ENCODE data around the gene FNDC10.
"Not testable (repeated sequence)": the region's sequence is repeated elsewhere in the genome, so short reads cannot be mapped to it uniquely, and the experiment has no call there.

The FNDC10 gene

DNA sequence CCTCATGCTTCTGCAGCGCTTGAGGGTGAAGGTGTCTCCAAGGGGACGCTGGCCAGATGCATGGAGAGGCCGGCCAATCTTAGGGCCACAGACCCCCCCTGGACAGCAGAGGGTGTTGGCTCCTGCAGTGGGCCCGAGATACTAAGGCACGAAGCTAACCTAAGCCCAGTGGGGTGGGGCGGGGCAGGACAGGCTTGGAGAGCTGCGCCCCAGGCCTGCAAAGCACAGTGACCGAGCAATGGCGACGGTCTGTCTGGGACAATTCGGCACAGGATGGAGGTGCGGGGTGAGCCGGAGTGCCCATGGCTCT, 1.3 kb downstream of the FNDC10 start:
- no peak for DNase-seq

GRCh38 chr1:1598051-1598719, 1.8 kb downstream of the FNDC10 start:
- no peak for DNase-seq

DNA sequence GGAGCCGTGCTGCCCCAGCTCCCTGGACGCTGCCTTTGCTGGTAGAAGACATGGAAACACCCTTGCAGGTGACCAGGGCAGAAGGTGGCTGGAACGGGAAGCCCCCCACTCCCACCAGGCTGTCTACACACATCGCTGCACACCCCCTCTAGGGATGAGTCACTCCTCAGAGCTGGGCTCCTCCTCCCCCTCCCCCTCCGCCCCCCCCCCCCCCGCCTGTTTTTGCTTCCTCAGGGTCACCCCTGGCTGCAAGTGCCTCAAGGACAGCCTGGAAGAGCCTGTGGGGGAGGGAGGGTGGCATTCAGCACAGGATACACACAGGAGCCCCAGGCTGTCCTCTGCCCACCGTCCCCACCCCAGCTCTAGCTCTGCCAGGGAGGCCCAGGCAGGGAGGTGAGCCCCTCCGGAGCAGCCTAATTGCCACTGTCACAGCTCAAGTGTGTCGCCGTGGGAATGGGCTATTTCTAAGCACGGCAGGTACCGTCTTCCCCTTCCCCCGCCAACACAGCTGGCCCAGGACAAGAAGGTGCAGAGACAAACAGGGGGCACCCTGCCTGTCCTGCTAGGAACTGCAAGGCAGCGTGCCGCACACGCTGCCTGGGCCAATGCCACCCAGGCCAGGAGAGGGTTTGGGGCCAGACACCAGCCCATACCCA, 2.5 kb downstream of the FNDC10 start:
- no peak for DNase-seq

DNA sequence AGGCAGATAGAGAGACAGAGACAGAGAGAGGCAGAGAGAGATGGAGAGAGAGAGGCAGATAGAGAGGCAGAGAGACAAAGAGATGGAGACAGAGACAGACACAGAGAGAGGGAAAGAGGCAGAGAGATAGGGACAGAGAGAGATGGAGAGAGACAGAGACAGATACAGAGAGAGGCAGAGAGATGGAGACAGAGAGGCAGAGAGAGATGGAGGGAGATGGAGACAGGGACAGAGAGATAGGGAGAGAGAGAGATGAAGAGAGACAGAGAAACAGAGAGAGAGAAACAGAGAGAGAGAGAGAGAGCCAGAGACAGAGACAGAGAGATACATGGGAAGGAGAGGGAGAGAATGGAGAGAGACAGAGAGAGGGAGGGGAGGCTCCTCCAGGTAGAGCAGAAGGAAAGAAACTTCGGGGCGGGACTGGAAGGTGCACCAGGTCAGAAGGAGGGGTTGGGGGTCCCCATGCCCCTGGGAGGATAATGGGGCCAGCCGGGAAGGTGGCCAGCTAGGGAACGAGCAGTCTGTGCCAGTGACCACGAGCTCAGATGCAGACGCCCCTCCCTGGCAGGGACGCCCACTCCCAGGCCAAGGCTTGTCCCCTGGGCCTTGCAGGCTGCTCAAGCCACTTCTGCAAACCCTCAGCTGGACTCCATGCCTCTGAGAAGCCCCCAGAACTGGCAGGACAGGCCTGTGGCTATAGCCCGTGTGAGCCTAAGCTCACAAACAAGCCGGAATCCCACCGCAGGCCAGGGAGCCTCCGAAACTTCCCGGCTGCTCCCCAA, 3.3 kb downstream of the FNDC10 start:
- no peak for DNase-seq

DNA sequence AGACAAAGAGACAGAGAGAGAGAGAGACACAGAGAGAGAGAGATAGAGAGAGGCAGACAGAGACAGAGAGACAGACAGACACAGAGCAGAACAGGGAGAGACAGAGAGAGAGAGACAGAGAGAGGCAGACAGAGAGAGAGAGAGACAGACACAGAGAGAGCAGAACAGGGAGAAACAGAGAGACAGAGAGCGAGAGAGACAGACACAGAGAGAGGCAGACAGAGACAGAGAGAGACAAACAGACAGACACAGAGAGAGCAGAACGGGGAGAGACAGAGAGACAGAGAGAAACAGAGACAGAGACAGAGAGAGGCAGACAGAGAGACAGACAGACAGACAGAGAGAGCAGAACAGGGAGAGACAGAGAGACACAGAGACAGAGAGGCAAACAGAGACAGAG, 4.6 kb downstream of the FNDC10 start:
- not testable (repeated sequence) for DNase-seq

GRCh38 chr1:1594602-1595260, 5.2 kb downstream of the FNDC10 start:
- DNase-seq: no peak

DNA sequence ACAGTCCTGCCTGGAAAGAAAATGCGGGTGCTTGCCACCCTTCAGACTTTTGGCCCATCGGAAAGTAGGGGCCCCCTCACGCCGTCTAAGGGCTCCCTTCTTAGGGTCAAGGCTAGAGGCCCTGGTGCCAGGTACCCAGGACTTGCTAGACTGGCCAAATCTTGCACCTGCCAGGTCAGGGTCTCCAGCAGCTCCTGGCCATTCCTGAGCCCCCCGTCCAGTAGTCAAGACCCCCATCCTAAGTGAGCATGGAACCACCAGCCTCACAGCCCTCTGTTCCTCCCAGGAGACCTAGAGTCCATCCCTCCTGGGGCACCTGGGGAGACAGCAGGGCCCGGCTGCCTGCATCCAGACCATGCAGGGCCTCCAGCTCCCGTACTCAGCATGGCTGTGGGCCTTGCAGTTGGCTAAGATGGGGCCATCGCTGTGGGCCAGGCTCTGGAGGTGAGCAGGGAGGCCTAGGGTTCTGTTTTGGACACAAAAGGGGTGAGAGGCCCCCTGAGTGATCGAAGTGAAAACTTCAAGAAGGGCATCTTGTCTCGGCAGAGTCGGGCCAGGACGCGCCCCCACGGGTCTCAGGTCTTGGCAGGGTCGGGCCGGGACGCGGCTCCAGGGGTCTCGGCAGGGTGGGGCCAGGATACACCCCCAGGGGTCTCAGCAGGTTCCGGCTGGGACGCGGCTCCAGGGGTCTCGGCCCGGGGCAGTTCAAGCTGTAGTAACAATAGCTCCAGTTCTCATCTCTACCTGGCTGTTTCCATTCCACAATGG, 5.9 kb downstream of the FNDC10 start:
- no peak for DNase-seq

DNA sequence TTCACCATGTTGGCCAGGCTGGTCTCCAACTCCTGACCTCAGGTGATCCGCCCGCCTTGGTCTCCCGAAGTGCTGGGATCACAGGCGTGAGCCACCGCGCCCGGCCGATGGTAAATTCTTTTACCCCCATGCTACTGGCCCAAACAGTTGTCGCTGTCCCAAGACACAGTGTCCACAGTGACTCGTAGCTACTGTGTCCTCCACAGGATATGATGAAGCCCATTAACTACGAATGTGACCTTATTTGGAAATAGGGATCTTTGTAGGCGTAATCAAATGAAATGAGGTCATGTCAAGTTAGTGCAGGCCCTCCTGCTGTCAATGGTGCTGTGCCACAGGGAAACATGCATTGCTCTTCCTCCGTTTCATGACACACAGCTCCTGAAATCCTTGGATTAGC, 8.5 kb downstream of the FNDC10 start:
- no peak for DNase-seq

GRCh38 chr1:1583347-1584010, 16.5 kb downstream of the FNDC10 start:
- DNase-seq: no peak

- DNase-seq: no peak
Measured at GRCh38 chr1:1582585-1583346, 17.2 kb downstream of the FNDC10 start.

- no peak for DNase-seq
Measured at GRCh38 chr1:1578371-1578940, 21.5 kb downstream of the FNDC10 start.

DNA sequence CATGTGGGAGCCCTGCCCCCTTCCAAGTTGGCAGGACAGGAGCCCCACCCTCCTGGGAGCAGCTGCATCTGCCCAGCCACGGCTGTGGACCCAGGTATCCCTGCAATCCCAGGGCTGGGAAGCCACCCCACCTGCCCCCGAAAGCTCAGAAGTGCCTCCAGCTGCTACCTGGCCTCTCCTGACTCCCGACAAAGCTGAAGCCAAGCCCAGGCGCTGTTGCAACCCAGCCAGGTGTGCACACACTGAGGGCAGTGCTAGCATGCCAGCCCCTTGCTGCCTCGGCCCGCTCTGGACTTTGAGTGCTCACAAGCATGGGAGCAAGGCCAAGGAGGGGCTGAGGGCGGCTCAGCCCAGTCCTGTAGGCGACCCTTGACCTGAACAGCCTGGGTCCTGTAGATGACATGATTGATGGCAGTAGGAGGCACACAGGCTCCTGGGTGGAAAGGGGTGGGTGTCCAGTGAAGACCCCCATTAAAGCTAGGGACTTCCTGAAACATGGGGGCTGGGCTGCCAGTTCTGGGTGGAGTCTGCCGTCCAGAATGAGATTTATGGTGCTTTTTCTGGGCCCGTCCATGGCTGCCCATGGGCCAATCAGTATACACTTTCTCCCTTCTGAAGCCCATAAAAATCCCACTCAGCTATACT, 22.4 kb downstream of the FNDC10 start:
- no peak for DNase-seq

DNA sequence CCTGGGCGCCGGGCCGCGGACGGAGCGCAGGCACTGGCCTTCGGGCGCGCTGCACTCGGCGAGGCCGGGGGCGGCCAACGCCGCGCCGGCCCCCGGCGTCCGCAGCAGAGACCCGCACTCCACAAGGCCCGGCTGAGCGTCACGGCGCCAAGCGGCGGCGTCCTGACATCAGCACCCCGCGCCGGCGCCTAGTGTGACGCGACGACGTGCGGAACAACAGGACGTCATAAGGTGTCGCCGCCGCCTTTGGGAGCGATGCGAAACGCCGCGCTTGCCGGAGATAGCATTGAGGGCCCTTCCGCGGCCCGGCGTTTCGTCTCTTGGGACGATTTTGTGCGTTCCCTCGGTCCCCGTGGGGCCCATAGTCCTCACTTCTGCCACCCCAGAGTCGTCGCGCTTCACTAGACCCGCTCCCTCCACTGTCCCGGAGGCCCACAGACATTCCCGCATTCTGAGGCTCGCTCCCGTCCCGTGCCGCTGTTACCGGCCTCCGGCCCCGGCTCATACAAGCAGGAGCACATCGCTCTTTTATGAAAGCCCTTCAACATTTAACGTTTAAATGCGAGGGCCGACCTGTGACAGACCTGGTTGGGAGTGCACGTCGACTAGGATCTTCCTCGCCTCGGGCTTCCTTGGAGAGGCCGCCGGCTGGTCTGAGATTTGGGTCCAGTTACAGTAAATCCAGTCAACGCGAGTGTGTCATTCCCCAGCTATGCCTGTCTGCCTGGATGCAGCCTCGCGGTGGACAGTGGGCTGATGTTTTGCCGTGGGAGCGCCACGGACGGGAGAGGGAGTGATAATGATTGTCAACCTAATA, 25.0 kb downstream of the FNDC10 start, which contains the start of gene SSU72:
SSU72 (minus strand) TSS at position 143 of the 817 bp plus-strand sequence. CDS start 306 bp downstream, outside the sequence.
- peak; percentile 93 for DNase-seq

DNA sequence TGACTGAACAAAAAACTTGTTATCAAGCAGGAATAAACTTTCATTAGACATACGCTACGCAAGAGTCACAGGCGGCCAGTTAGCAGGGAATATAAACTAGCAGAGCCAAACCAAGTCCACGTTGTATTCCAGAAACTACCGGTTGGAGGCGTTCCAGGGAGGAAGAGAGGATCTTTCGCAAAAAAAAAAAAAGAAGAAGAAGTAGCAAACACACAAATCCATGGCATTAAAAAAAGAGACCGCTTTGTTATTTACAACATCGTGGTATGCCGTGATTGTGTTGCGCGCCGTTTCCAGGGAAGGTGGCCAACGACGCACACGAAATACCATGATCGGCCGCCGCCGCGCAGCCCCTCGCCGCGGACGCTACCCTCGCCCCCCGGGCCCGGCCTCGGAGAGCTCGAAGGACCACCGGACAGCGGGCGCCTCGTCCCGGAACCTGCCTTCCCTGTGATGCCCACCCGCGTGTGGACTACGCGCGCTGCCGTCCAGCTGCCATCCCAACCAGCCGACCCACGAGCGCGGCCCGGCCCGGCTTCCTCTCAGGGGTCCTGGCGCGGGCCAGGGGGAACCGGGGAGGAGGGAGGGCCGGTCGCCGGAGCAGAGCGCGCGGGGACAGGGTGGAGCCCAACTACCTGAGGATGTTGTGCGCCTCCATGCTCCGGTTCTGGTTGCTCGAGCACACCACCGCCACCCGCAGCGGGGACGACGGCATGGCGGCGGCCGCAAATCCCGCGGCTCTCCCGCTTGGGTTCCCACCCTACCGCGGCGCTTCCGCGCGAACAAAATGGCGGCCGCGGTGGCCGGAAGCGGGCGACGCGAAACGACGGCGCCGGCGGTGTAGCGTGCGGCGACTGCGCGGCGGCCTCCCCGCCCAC, 25.9 kb downstream of the FNDC10 start:
- DNase-seq: peak; percentile 81

- no peak for DNase-seq
Measured at GRCh38 chr1:1569341-1569740, 30.6 kb downstream of the FNDC10 start.

DNA sequence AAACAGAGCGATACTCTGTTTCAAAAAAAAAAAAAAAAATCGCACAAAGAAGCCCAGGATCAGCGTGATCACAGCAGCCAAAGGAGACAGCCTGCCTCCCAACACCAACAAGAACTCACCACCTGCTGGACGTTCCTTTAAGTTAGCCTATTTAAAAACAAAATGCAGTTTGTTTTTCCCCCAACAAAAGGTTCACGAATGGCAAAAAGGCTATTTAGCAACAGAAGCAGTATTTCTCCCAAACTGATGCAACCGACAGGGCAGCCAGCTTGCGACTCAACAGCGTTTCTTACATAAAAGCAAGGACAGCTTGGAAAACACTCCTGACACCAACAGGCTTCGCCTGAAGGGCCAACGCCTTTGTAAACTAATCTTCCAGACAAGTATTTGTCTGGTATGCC, 32.0 kb downstream of the FNDC10 start:
- no peak for DNase-seq

- no peak for DNase-seq
Measured at GRCh38 chr1:1567152-1567875, 32.6 kb downstream of the FNDC10 start.

- DNase-seq: no peak
Measured at GRCh38 chr1:1565340-1565739, 34.6 kb downstream of the FNDC10 start.
